Vagina (tissue), 2 donors: ENCODE results near the gene TRIM46.

Experiments used
- POLR2A ChIP-seq, 2 donors: fragments of 450-650 bp; IDR thresholded peaks; one replicate each; pipeline ENCODE4 v1.6.1; 2017; ENCODE audit warnings: antibody characterized with exemption in 2 of 2, mild to moderate bottlenecking in 2 of 2, moderate library complexity in 2 of 2
- POLR2AphosphoS5 ChIP-seq, 2 donors: sonication (generic); formaldehyde crosslinking; IDR thresholded peaks; one replicate each; pipeline ENCODE4 v1.9.0; 2017; ENCODE audit warnings: antibody characterized with exemption in 2 of 2, mild to moderate bottlenecking in 2 of 2, low read depth in 1 of 2; ENCODE audit not compliant: insufficient read depth in 1 of 2
- TF ChIP-seq, protein P1 (sequence below), 3 experiments: fragments of 450-650 bp in 2 of 3; fragments of 200-600 bp in 1 of 3; sonication (generic) in 1 of 3; IDR thresholded peaks; one replicate each; pipeline ENCODE4 v1.5.1; 2017 to 2019; ENCODE audit warnings: antibody characterized with exemption in 3 of 3, mild to moderate bottlenecking in 2 of 3, moderate library complexity in 2 of 3

DNA sequence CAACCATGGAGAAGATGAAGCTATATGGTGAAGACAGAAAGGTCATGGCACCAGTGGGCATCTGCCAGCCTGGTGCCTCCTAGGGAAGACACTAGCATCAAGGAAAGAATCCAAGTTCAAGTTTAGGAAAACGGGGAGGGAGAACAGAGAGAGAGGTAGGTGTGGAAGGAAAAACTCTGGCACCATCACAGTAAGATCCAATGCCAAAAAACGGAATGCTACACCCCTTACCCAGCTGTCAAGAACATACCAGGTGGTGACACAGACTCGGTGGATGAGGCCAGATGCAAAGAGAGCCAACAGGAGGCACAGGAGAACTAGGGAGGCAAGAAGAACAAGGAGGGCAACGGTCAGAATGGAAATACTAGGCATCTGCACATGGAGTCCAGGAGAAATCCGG, 4.1 kb upstream of the TRIM46 start:
- TF ChIP-seq, protein P1, sequence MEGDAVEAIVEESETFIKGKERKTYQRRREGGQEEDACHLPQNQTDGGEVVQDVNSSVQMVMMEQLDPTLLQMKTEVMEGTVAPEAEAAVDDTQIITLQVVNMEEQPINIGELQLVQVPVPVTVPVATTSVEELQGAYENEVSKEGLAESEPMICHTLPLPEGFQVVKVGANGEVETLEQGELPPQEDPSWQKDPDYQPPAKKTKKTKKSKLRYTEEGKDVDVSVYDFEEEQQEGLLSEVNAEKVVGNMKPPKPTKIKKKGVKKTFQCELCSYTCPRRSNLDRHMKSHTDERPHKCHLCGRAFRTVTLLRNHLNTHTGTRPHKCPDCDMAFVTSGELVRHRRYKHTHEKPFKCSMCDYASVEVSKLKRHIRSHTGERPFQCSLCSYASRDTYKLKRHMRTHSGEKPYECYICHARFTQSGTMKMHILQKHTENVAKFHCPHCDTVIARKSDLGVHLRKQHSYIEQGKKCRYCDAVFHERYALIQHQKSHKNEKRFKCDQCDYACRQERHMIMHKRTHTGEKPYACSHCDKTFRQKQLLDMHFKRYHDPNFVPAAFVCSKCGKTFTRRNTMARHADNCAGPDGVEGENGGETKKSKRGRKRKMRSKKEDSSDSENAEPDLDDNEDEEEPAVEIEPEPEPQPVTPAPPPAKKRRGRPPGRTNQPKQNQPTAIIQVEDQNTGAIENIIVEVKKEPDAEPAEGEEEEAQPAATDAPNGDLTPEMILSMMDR (IDR thresholded peaks at IDR 0.05), result no peak
- TF ChIP-seq POLR2AphosphoS5 (IDR thresholded peaks at IDR 0.05; ENCODE audit: insufficient read depth in 1 of 2, low read depth in 1 of 2) (no peak), POLR2A (IDR thresholded peaks at IDR 0.05) (no peak)
